AG09309 (cell line): Measurements from ENCODE around the gene EXOC4.

ENCODE experiments used
- DNase-seq: peaks from one replicate; pipeline ENCODE4 v3.0.0-alpha.2; 2010; ENCODE audit warnings: low read depth
- H3K4me3 ChIP-seq: 2 replicates; pipeline ENCODE4 v1.5.1; 2011; ENCODE audit warnings: mild to moderate bottlenecking, low read depth, low read length, moderate library complexity; ENCODE audit not compliant: control insufficient read depth
- CTCF ChIP-seq: IDR thresholded peaks from 2 replicates; pipeline ENCODE4 v1.5.1; 2011; ENCODE audit warnings: mild to moderate bottlenecking, low read depth, low read length, inconsistent platforms; ENCODE audit not compliant: insufficient read depth, control insufficient read depth; ENCODE audit errors: missing control alignments

The EXOC4 gene

DNA sequence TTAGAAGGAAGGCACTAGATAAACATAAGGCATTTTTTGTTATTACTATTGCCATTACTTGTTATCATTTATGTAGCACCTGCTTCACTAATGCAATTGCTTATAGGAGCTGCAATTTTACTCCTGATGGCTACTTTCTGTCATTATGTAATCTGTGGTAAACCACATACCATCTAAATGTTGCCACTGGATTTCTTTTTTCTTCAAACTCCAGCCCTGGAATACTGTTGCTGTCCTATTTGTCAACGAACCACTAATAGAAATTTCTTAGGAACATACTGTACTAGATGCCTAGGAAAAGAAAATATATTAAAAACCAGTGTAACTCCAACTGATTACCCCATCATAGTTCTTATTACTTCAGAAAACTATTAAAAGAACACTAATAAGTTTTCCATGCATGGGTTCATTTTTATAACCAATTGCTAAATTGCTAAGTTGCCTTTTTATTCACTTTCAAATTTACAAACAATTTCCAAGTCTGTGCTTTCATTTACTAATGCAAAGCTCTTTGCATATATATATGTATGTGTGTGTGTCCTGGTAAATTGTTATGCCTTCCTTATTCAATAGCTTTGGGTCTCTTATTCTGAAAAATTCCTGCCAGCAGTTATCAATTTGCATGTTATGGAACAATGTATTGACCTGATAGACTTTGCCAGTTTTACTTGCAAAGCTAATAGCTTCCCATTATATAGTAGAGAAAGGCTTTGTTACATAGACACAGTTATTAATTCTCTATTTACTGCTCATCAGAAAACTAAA lies 287.4 kb downstream of the EXOC4 start:
- DNase-seq = no peak
- TF ChIP-seq CTCF = no peak
- no peak overlapping the region for H3K4me3 ChIP-seq

DNA sequence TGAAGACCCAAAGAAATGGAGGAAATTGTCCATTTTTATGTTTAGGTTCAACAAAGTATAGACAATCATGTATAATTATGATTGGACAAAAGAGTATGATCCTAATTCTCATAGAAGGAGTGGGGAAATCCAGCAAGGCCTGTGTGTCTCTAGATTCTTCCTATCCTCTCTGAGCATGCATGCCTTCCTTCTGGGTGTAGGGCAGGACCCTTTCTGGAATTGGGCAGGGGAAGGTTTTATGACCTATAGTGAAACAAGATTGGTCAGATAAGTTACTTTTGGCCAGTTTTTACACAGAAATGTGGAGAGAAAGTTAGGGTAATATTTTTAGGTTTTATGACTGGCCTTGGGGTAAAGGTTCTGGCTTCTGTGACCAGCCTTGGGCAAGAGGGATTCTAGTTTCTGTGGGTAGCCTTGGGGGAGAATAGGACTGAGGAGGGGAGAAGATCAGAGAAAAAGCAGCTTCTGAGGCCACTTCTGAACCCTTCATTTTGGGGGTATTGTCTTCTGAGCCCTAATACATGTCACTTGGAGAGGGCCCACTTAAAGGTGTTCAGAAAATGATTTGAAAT lies 289.4 kb downstream of the EXOC4 start:
- DNase-seq = no peak
- no peak for TF ChIP-seq CTCF
- no peak overlapping the region for H3K4me3 ChIP-seq

GRCh38 chr7:133543657-133544056 lies 290.8 kb downstream of the EXOC4 start:
- no peak for TF ChIP-seq CTCF
- no peak overlapping the region for H3K4me3 ChIP-seq
- no peak for DNase-seq

DNA sequence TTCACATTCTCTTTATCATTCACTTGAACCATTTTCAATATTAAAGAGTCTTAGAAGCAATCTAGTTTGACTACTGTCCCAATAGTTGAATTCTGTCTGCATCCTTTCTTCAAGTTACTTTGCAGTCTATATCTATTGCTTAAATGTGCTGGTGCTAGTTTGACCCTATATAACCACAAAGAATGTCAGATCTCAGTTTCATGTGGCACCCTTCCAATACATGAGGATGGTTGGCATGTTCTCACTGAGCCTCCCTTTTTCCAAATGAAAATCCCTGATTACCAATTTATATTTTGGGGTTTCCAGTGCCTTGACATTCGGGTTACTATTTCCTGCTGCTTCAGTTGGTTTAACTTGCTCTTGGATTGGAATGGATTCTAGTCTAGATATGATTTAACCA lies 292.7 kb downstream of the EXOC4 start:
- no peak for DNase-seq
- no peak for TF ChIP-seq CTCF
- H3K4me3 ChIP-seq = no peak overlapping the region

DNA sequence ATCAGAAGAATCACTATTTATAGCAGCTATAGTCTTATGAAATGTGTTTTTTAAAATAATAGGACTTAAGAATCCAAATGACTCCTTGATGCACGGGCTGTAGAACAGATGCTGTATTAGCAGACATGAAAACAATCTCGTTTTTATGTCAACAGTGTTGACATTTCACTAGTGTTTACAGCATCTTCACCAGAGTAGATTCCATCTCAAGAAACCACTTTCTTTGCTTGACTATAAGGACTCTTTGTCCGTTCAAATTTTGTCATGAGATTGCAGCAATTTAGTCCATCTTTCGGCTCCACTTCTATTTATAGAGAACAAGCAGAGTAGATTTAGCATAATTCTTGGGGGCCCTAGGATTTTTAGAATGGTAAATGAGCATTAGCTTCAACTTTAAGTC lies 295.1 kb downstream of the EXOC4 start:
- no peak overlapping the region for H3K4me3 ChIP-seq
- DNase-seq = no peak
- TF ChIP-seq CTCF = no peak

DNA sequence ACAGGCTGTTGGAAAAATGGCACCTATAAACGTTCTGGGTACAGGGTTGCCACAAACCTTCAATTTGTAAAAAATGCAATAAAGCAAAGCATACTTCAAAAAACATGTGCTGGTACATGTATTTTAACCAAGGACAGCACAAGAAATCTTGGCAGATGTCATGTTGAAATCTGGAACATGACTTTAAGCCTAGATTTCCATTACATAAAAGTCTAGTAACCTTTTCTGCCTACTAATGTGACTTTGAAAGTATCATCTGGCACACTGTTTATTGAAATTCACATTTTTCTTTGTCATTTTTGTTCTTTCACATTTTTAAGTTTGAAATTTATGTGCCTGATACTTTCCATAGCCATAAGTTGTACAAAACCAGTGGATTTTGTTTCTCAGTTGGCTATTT lies 296.8 kb downstream of the EXOC4 start:
- no peak for TF ChIP-seq CTCF

DNA sequence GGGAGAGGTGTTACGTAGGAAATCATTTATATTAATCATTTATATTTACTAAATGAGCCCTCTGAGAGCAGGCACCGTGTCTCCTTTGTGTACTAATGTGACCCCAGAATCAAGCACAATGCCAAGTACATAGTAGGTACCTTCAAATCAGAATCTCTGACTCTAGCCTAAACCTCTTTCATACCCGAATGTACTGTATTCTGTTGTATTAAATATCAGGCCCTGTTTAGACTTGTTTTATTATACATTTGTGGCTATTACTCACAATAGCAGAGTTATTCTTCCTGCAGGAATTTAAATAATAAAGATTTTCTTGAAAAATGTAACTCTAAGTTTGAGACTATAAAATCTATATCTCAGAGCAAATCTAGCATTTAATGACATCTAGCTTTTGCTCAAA lies 297.3 kb downstream of the EXOC4 start:
- no peak for TF ChIP-seq CTCF
- DNase-seq = no peak
- no peak overlapping the region for H3K4me3 ChIP-seq

More for the DNA sequence above, 296.8 kb downstream of the EXOC4 start:
- DNase-seq = no peak
- H3K4me3 ChIP-seq = no peak overlapping the region
